DND-41 (cell line): Measurements from ENCODE around the gene HEATR5B.
"Not testable (repeated sequence)": the region's sequence is repeated elsewhere in the genome, so short reads cannot be mapped to it uniquely, and the experiment has no call there.

Source experiments
- ATAC-seq: fragments of 200-7000 bp; cut with Tn5 transposase; 3 replicates; pipeline ENCODE4 v1.9.1; 2021; ENCODE audit warnings: low read depth; ENCODE audit not compliant: insufficient read depth
- DNase-seq: peaks from one replicate; pipeline ENCODE4 v3.0.0-alpha.2; 2020
- H2AFZ ChIP-seq: 2 replicates; pipeline ENCODE4 v1.6.0; 2012; ENCODE audit warnings: low read depth, low read length
- H3K27ac ChIP-seq: 2 replicates; pipeline ENCODE4 v1.5.1; 2012; ENCODE audit warnings: low read length, inconsistent platforms
- H3K27me3 ChIP-seq: fragments of 200-600 bp; sonication (generic); 2 replicates; pipeline ENCODE4 v1.6.0; 2012; ENCODE audit warnings: low read length, mild to moderate bottlenecking, inconsistent platforms; ENCODE audit not compliant: insufficient read depth, poor library complexity
- H3K36me3 ChIP-seq: 2 replicates; pipeline ENCODE4 v1.5.1; 2012; ENCODE audit warnings: low read length, inconsistent platforms; ENCODE audit not compliant: insufficient read depth
- H3K4me1 ChIP-seq: 2 replicates; pipeline ENCODE4 v1.5.1; 2012; ENCODE audit warnings: mild to moderate bottlenecking, low read length; ENCODE audit not compliant: insufficient read depth
- H3K4me2 ChIP-seq: 2 replicates; pipeline ENCODE4 v1.6.0; 2012; ENCODE audit warnings: mild to moderate bottlenecking, moderate library complexity, low read length, inconsistent platforms; ENCODE audit not compliant: insufficient read depth
- H3K4me3 ChIP-seq, 2 experiments: fragments of 200-600 bp in 1 of 2; shearing (Covaris generic) in 1 of 2; 2 replicates each; pipeline ENCODE4 v1.5.1; 2012 to 2016; ENCODE audit warnings: inconsistent platforms in 2 of 2, low read length in 2 of 2, mild to moderate bottlenecking in 2 of 2, low read depth in 1 of 2, moderate library complexity in 1 of 2
- H3K79me2 ChIP-seq: 2 replicates; pipeline ENCODE4 v1.6.0; 2012; ENCODE audit warnings: low read length, inconsistent platforms; ENCODE audit not compliant: insufficient read depth
- H3K9ac ChIP-seq: 2 replicates; pipeline ENCODE4 v1.6.0; 2012; ENCODE audit warnings: low read depth, mild to moderate bottlenecking, inconsistent platforms, low read length, moderate library complexity
- H3K9me3 ChIP-seq: 2 replicates; pipeline ENCODE4 v1.5.1; 2012; ENCODE audit warnings: low read length, moderate library complexity, mild to moderate bottlenecking, inconsistent platforms; ENCODE audit not compliant: insufficient read depth, severe bottlenecking
- H4K20me1 ChIP-seq: 2 replicates; pipeline ENCODE4 v1.6.0; 2012; ENCODE audit warnings: low read length; ENCODE audit not compliant: insufficient read depth
- CTCF ChIP-seq: IDR thresholded peaks from 2 replicates; pipeline ENCODE4 v1.5.1; 2012; ENCODE audit warnings: borderline replicate concordance, low read length, moderate library complexity, mild to moderate bottlenecking; ENCODE audit not compliant: poor library complexity, severe bottlenecking; ENCODE audit errors: extremely low read depth
- EZH2 ChIP-seq: IDR thresholded peaks from 3 replicates; pipeline ENCODE4 v1.6.1; 2012; ENCODE audit warnings: borderline replicate concordance, low read depth, mild to moderate bottlenecking, moderate library complexity, low read length, inconsistent platforms; ENCODE audit not compliant: severe bottlenecking

HEATR5B gene

GRCh38 chr2:36981911-36982310, 102.3 kb downstream of the HEATR5B start:
- no peaks in the 10 kb centered on the region for H3K4me1 ChIP-seq
- H4K20me1 ChIP-seq = no peaks in the 10 kb centered on the region
- DNase-seq = no peak
- no peaks in the 10 kb centered on the region for H3K9me3 ChIP-seq
- no peak overlapping the region for H3K4me2 ChIP-seq
- no peak for ATAC-seq
- no peak for TF ChIP-seq EZH2
- no peak for TF ChIP-seq CTCF
- no peak overlapping the region for H3K4me3 ChIP-seq
- no peak overlapping the region for H2AFZ ChIP-seq
- H3K36me3 ChIP-seq = no peaks in the 10 kb centered on the region; the same call in 1 of the 2 replicates
- H3K9ac ChIP-seq = no peak overlapping the region
- H3K79me2 ChIP-seq = no peaks in the 10 kb centered on the region
- H3K27me3 ChIP-seq = no peaks in the 10 kb centered on the region
- no peak overlapping the region for H3K27ac ChIP-seq

GRCh38 chr2:36979007-36979406, 105.2 kb downstream of the HEATR5B start:
- not testable (repeated sequence) for ATAC-seq, H4K20me1 ChIP-seq, H3K9ac ChIP-seq, H3K4me2 ChIP-seq, H3K27me3 ChIP-seq, H3K4me1 ChIP-seq, H2AFZ ChIP-seq, H3K4me3 ChIP-seq, H3K79me2 ChIP-seq, H3K27ac ChIP-seq, H3K9me3 ChIP-seq, DNase-seq, H3K36me3 ChIP-seq

- no peaks in the 10 kb centered on the region for H3K4me1 ChIP-seq
- H3K27ac ChIP-seq = no peak overlapping the region
- H3K4me2 ChIP-seq = no peak overlapping the region
- TF ChIP-seq CTCF (no peak), EZH2 (no peak)
- DNase-seq (no peak), ATAC-seq (no peak)
- H3K9ac ChIP-seq = no peak overlapping the region
- H3K79me2 ChIP-seq = no peaks in the 10 kb centered on the region
- no peaks in the 10 kb centered on the region for H3K9me3 ChIP-seq
- H2AFZ ChIP-seq = no peak overlapping the region
- no peaks in the 10 kb centered on the region for H3K27me3 ChIP-seq
- H3K36me3 ChIP-seq = no peaks in the 10 kb centered on the region
- H4K20me1 ChIP-seq = no peaks in the 10 kb centered on the region
- no peak overlapping the region for H3K4me3 ChIP-seq
Measured at GRCh38 chr2:36976065-36976464, 108.1 kb downstream of the HEATR5B start.

- no peak overlapping the region for H3K4me3 ChIP-seq
- no peaks in the 10 kb centered on the region for H4K20me1 ChIP-seq
- no peak overlapping the region for H2AFZ ChIP-seq
- H3K9me3 ChIP-seq = no peaks in the 10 kb centered on the region
- H3K9ac ChIP-seq = no peak overlapping the region
- H3K27me3 ChIP-seq = no peaks in the 10 kb centered on the region
- ATAC-seq (no peak), DNase-seq (no peak)
- no peak overlapping the region for H3K4me2 ChIP-seq
- H3K27ac ChIP-seq = no peak overlapping the region
- H3K79me2 ChIP-seq = no peaks in the 10 kb centered on the region
- no peaks in the 10 kb centered on the region for H3K4me1 ChIP-seq
- no peaks in the 10 kb centered on the region for H3K36me3 ChIP-seq
- TF ChIP-seq CTCF (no peak), EZH2 (no peak)
Measured at GRCh38 chr2:36975306-36975705, 108.9 kb downstream of the HEATR5B start.
